ENCODE measurements around the gene CRABP1.

The CRABP1 gene

DNA sequence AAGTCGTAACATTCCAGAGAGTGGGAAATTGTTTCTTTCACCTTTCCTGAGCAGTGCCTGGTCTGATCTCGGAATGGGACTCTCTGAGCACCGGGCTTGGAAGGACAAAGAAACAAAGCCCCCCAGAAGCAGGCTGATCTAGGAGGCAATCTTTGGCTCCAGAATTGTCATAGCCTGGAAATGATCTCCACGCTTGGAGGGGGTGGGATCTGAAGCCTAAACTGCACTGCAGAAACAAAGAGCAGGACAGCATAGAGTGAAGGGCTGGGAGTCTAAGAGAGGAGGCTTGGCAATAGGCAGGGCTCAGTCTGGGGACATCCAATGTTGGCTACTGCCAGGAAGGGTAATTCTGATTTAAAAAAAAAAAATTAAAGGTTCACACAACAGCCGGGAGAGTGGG, 1.9 kb downstream of the CRABP1 start:
- TF ChIP-seq, protein P1, sequence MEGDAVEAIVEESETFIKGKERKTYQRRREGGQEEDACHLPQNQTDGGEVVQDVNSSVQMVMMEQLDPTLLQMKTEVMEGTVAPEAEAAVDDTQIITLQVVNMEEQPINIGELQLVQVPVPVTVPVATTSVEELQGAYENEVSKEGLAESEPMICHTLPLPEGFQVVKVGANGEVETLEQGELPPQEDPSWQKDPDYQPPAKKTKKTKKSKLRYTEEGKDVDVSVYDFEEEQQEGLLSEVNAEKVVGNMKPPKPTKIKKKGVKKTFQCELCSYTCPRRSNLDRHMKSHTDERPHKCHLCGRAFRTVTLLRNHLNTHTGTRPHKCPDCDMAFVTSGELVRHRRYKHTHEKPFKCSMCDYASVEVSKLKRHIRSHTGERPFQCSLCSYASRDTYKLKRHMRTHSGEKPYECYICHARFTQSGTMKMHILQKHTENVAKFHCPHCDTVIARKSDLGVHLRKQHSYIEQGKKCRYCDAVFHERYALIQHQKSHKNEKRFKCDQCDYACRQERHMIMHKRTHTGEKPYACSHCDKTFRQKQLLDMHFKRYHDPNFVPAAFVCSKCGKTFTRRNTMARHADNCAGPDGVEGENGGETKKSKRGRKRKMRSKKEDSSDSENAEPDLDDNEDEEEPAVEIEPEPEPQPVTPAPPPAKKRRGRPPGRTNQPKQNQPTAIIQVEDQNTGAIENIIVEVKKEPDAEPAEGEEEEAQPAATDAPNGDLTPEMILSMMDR (IDR thresholded peaks at IDR 0.05; ENCODE audit: low read depth, low read length), result no peak
- no peak overlapping the region for H3K4me3 ChIP-seq (replicated peaks in 1 of 2; ENCODE audit: low read depth in 2 of 2, low read length in 2 of 2)
- DNase-seq (ENCODE audit: low read depth in 2 of 2), result no peak

DNA sequence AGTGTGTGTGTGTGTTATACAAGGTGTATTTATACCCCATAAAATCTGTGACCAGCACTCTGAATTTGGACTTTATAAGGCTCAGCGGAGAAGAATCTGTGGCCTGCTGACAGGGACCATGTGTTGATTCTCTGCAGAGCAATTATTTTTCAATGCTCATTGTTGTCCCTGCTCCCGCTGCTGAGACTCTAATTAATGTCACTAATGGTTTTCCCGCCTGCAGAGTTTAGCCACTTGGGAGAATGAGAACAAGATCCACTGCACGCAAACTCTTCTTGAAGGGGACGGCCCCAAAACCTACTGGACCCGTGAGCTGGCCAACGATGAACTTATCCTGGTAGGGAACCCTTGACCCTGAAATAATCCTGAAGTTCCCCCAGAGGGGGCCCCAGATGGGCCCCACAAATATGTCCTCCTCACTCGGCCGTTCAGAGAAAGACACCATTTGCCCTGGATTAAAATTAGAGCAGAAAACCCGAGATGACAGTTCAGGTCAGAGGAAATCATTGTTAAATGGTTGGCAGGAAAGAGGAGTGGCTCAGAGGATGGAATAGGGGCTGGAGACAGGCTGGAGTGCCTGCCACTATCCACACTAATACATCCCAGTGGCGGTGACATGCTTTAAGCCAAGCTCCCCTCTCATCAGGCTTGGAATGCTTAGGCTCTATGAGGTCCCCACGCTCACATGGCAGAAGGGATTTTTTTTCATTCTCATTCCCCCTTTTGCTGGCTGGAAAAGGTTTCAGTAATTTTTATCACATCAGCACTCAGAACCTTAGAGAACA, 3.3 kb downstream of the CRABP1 start:
- TF ChIP-seq, protein P1 (IDR thresholded peaks at IDR 0.05; ENCODE audit: low read depth, low read length), result no peak
- H3K4me3 ChIP-seq (replicated peaks in 1 of 2; ENCODE audit: low read depth in 2 of 2, low read length in 2 of 2), result no peak overlapping the region
- no peak for DNase-seq (ENCODE audit: low read depth in 2 of 2)

DNA sequence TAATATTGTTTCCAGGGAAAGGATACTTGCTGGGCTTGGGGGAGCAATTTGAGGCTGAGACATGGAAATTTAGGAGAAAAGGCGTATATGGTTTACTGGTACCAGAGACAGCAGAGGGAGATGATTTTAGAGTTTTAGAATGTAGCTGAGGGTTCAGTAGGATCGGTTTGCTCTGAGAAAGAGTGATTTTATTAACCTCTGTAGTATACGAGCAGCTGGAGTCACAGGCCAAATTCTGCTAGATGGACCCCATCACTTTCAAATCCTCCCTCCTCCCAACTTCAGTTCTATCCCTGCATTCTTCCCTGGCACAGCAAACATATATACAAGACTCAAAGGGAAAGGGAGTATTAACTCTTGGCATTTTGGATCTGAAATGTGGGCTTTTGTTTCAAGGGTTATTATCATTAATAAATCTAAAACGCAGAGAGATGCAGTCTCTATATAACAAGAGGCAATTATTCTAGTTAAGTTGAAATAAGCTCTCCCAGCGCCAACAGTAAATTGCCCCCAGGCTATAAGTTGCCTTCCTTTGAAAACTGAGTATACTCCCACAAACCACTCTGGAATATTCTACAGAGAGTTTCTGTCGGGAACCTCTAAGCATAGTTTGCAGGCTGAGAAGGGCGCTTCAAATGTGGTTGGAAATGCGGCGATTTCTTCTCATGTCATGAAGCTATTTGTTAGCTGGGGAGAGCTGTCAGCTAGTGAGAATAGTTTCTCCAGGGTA, 5.4 kb downstream of the CRABP1 start:
- TF ChIP-seq, protein P1 (IDR thresholded peaks at IDR 0.05; ENCODE audit: low read depth, low read length), result no peak
- H3K4me3 ChIP-seq (replicated peaks in 1 of 2; ENCODE audit: low read depth in 2 of 2, low read length in 2 of 2), result no peak overlapping the region
- DNase-seq (ENCODE audit: low read depth in 2 of 2), result no peak

DNA sequence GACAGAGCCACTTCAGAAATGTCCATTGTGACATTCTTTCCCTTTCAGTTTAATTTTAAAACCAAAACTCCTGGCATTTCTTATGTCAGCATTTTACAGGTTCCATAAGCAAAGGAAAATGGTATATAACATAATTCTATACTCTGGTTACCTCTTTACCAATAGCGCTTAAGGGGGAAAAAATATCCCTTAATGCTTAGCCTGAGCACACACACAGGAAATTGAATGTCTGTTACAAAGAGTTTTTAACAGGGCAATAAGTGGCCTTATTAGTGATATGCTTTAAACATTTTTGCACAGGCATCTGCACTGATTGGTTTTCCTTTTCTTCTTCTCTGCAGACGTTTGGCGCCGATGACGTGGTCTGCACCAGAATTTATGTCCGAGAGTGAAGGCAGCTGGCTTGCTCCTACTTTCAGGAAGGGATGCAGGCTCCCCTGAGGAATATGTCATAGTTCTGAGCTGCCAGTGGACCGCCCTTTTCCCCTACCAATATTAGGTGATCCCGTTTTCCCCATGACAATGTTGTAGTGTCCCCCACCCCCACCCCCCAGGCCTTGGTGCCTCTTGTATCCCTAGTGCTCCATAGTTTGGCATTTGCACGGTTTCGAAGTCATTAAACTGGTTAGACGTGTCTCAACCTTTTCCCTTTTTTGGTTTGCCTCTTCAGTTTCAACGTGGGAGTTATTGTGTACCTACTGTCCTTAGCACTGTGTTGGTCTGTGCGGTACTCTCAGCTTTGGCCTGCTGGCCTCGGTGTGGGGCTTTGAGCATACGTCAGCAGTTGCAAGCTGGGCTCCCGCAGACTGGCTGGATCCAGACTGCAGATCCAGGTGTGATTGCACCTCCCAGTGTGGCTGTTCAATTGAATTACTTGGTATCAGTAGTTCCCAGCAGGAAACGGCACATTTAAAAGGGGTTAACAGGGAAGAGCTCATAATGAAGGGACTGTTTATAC, 7.7 kb downstream of the CRABP1 start:
- H3K4me3 ChIP-seq (replicated peaks in 1 of 2; ENCODE audit: low read depth in 2 of 2, low read length in 2 of 2), result no peak overlapping the region
- TF ChIP-seq, protein P1 (IDR thresholded peaks at IDR 0.05; ENCODE audit: low read depth, low read length), result no peak
- peak in 1 of 2 donors; percentile 13 for DNase-seq (ENCODE audit: low read depth in 2 of 2)

DNA sequence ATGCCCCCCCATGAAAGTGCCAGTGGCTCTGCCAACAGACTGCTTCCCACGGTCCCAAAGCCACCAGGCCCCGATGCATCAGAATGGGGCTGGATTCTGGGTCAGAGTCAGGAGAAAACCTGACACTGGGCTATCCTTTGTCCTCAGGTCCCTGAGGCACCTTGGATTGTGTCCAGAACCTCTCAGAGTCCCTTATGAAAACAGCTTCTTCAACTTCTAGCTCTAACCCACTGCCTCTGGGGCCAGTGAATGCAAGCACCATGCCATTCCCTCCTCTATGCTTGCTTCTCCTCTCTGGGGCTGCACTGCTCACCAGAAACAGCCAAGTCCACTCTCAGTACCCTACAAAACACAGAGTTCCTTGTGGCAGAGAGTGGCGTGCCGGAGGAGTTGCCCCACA, 9.9 kb downstream of the CRABP1 start:
- H3K4me3 ChIP-seq (replicated peaks in 1 of 2; ENCODE audit: low read depth in 2 of 2, low read length in 2 of 2), result no peak overlapping the region
- DNase-seq (ENCODE audit: low read depth in 2 of 2), result no peak
- TF ChIP-seq, protein P1 (IDR thresholded peaks at IDR 0.05; ENCODE audit: low read depth, low read length), result no peak

DNA sequence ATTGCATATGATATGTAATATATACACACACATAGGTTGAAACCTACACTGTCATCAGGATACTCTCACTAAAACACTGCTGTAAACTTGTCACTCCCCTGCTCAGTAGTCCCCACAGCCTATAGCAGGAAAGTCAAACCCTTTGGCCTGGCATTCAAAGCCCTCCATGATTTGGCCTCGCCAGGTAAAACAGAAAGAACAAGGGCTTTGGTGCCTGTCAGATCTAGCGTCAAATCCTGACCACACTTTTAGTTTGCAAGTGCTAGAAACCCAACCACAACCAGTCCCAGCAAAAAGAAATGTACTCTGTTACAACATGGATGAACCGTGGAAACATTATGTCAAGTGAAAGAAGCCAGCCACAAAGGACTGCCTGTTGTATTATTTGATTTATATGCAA, 11.4 kb downstream of the CRABP1 start:
- TF ChIP-seq, protein P1 (IDR thresholded peaks at IDR 0.05; ENCODE audit: low read depth, low read length), result no peak
- no peak for DNase-seq (ENCODE audit: low read depth in 2 of 2)
- H3K4me3 ChIP-seq (replicated peaks in 1 of 2; ENCODE audit: low read depth in 2 of 2, low read length in 2 of 2), result no peak overlapping the region

Data from cardiac fibroblast (primary cell).